AG04449 (cell line): Measurements from ENCODE around the gene TTBK1.

Experiments
- CTCF ChIA-PET: fragments of 350-600 bp; formaldehyde crosslinking; extraction: SDS; loops from one replicate; lab custom pipeline; 2021; ENCODE audit warnings: antibody characterized with exemption; lab: Yijun Ruan, JAX
- POLR2A ChIA-PET: fragments of 400-600, 350-600 bp; formaldehyde crosslinking; extraction: SDS; loops from one replicate; lab custom pipeline; 2020; ENCODE audit warnings: antibody characterized with exemption, inconsistent platforms; lab: Yijun Ruan, JAX
- DNase-seq: peaks from one replicate; pipeline ENCODE4 v3.0.0-alpha.2; 2010; ENCODE audit warnings: low read depth, low spot score
- H3K4me3 ChIP-seq: 2 replicates; pipeline ENCODE4 v1.5.1; 2011; ENCODE audit warnings: low read depth, mild to moderate bottlenecking, control low read depth, low read length
- TF ChIP-seq, protein P1 (sequence below): IDR thresholded peaks from one replicate; pipeline ENCODE4 v1.5.1; 2011; ENCODE audit warnings: mild to moderate bottlenecking, moderate library complexity, low read length, control low read depth, inconsistent platforms; ENCODE audit not compliant: insufficient read depth; ENCODE audit errors: missing control alignments

TTBK1 gene

GRCh38 chr6:43258180-43258579 lies 14.9 kb downstream of the TTBK1 start:
- H3K4me3 ChIP-seq = no peak overlapping the region
- no peak for DNase-seq
- POLR2A ChIA-PET = no interaction called here
- CTCF ChIA-PET = interaction anchor here (9.4 kb wide), 1 partner anchor 79 kb away, joined by 156 read pairs; no protein-coding TSS in a partner anchor
- TF ChIP-seq, protein P1, sequence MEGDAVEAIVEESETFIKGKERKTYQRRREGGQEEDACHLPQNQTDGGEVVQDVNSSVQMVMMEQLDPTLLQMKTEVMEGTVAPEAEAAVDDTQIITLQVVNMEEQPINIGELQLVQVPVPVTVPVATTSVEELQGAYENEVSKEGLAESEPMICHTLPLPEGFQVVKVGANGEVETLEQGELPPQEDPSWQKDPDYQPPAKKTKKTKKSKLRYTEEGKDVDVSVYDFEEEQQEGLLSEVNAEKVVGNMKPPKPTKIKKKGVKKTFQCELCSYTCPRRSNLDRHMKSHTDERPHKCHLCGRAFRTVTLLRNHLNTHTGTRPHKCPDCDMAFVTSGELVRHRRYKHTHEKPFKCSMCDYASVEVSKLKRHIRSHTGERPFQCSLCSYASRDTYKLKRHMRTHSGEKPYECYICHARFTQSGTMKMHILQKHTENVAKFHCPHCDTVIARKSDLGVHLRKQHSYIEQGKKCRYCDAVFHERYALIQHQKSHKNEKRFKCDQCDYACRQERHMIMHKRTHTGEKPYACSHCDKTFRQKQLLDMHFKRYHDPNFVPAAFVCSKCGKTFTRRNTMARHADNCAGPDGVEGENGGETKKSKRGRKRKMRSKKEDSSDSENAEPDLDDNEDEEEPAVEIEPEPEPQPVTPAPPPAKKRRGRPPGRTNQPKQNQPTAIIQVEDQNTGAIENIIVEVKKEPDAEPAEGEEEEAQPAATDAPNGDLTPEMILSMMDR = no peak

GRCh38 chr6:43258807-43259686 lies 15.8 kb downstream of the TTBK1 start:
- TF ChIP-seq, protein P1 = no peak
- H3K4me3 ChIP-seq = no peak overlapping the region
- POLR2A ChIA-PET = interaction anchor here (0.6 kb wide), 1 partner anchor 163 kb away, joined by 3 read pairs; no protein-coding TSS in a partner anchor
- DNase-seq = no peak
- CTCF ChIA-PET = interaction anchor here (9.4 kb wide), 1 partner anchor 78 kb away, joined by 156 read pairs; no protein-coding TSS in a partner anchor

GRCh38 chr6:43260791-43261190 lies 17.5 kb downstream of the TTBK1 start:
- TF ChIP-seq, protein P1 = no peak
- DNase-seq = no peak
- POLR2A ChIA-PET = no interaction called here
- CTCF ChIA-PET = interaction anchor here (1.2 to 9.4 kb wide), 5 partner anchors 49 to 235 kb away, joined by 3 to 156 read pairs (median 3); no protein-coding TSS in a partner anchor
- H3K4me3 ChIP-seq = no peak overlapping the region

DNA sequence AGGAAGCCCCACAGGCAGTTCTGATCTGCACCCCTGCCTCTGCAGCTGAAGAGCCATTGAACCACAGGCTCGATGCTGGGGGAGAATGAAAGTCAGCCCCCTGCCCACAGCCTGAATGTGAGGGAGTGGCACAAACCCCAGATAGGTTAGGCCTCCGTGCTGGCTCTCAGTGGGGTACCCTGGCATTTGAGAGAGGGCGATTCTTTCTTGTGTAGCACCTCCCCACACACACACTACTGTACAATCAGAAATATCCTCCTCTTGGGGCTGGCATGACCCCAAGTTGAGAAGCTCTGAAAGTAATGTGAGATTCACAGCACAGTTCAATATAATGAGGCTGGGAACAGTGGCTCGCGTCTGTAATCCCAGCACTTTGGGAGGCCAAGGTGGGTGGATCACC lies 17.9 kb downstream of the TTBK1 start:
- H3K4me3 ChIP-seq = no peak overlapping the region
- DNase-seq = no peak
- TF ChIP-seq, protein P1 = no peak
- ChIA-PET POLR2A (no interaction called here), CTCF (interaction anchor here (0.7 to 9.4 kb wide), 7 partner anchors 12 to 245 kb away, joined by 3 to 156 read pairs (median 3); no protein-coding TSS in a partner anchor)

DNA sequence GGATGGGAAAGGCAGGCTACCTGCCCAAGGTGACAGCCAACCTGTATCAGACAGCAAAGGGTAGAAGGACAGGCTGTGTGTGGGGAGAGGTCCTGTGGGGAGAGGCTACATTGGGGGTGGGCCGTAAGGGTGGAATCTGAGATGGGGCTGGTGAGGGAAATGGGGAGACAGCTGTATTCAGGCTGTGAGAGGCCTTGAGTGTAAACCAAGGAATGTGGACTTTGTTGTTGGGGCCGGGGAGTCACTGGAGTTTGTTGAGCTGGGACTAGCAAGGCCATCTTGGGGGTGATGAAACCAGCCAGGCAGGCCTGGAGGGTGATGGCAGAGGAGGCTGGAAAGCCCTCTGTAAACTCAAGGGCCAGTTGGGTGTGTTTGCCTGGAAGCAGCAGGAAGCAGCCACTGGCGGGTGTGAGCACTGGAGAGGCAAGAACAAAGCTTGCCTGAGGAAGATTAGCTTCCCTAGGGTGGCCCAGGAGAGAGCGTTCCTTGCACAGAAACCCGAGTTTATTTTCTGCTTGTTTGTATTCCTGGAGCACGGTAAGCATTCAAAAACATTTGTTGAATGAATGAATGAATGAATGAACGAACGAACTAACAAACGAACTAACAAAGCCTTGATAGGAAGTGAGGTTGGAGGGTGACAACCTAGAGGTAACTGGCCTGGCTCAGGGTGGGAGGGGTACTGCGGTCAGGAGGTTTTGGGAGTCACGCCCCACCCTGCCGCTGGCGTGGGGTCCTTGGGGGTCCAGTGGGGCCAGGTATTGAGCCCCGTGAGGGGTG lies 18.9 kb downstream of the TTBK1 start:
- no peak overlapping the region for H3K4me3 ChIP-seq
- POLR2A ChIA-PET = no interaction called here
- CTCF ChIA-PET = interaction anchor here (0.6 to 9.4 kb wide), 23 partner anchors 10 to 254 kb away, joined by 3 to 156 read pairs (median 4); partner anchors contain the start of genes LRRC73 and ZNF318
- TF ChIP-seq, protein P1 = no peak
- no peak for DNase-seq
